Prostate gland (tissue), 2 donors: ENCODE results near the gene KSR2. TPM values are rescaled to one million over a fixed set of nuclear protein-coding genes. Genes with fewer than 3 reads are reported as not detected.

Experiments
- DNase-seq: peaks from one replicate; pipeline ENCODE4 v3.0.0-alpha.2; 2019; ENCODE audit warnings: low spot score
- H3K27ac ChIP-seq, 2 donors: fragments of 200-600 bp; sonication (generic); 2 replicates each; pipeline ENCODE4 v1.5.1; 2017 to 2019
- H3K27me3 ChIP-seq: fragments of 200-600 bp; sonication (generic); replicated peaks from 2 replicates; pipeline ENCODE4 v1.5.1; 2019; ENCODE audit not compliant: insufficient read depth
- H3K36me3 ChIP-seq, 2 donors: fragments of 200-600 bp; sonication (generic); 1 replicate in 1 of 2; 2 replicates in 1 of 2; pipeline versions ENCODE4 v1.5.1 to v1.8.1; 2017 to 2019
- H3K4me1 ChIP-seq: fragments of 200-600 bp; sonication (generic); replicated peaks from 2 replicates; pipeline ENCODE4 v1.5.1; 2019
- H3K4me3 ChIP-seq, 2 donors: fragments of 200-600 bp; sonication (generic); 2 replicates each; pipeline ENCODE4 v1.5.1; 2017 to 2019
- H3K9me3 ChIP-seq: fragments of 200-600 bp; sonication (generic); 2 replicates; pipeline ENCODE4 v1.5.1; 2017
- POLR2A ChIP-seq: fragments of 450-650 bp; IDR thresholded peaks from one replicate; pipeline ENCODE4 v1.6.1; 2016; ENCODE audit warnings: antibody characterized with exemption, mild to moderate bottlenecking
- POLR2AphosphoS5 ChIP-seq: sonication (generic); formaldehyde crosslinking; IDR thresholded peaks from one replicate; pipeline ENCODE4 v1.6.1; 2017; ENCODE audit warnings: antibody characterized with exemption
- WGBS: methylation state at CpG from one replicate; pipeline ENCODE4 v1.1.5; 2018; 5-methylcytosine and 5-hydroxymethylcytosine counted together
- intact Hi-C: fragments of 100-400 bp; cut with DNase I; formaldehyde crosslinking; loops from one replicate; pipeline ENCODE4 v1.14.2; 2022
- total RNA-seq, 2 donors: library from RNA; depleted of rRNA; stranded (reverse); fragments of >200 nt; gene quantifications; one replicate each; pipeline ENCODE4 v1.1.0, GENCODE V29; 2016
- TF ChIP-seq, protein P1 (sequence below), 4 experiments: fragments of 200-600 bp in 2 of 4; fragments of 450-650 bp in 2 of 4; sonication (generic) in 2 of 4; IDR thresholded peaks; 1 replicate in 3 of 4; 2 replicates in 1 of 4; pipeline ENCODE4 v1.5.1; 2016 to 2019; ENCODE audit warnings: antibody characterized with exemption in 4 of 4, mild to moderate bottlenecking in 2 of 4, moderate library complexity in 2 of 4

KSR2 gene
- total RNA-seq, 2 donors from 2014 or later, result 1.0 to 1.7 TPM

DNA sequence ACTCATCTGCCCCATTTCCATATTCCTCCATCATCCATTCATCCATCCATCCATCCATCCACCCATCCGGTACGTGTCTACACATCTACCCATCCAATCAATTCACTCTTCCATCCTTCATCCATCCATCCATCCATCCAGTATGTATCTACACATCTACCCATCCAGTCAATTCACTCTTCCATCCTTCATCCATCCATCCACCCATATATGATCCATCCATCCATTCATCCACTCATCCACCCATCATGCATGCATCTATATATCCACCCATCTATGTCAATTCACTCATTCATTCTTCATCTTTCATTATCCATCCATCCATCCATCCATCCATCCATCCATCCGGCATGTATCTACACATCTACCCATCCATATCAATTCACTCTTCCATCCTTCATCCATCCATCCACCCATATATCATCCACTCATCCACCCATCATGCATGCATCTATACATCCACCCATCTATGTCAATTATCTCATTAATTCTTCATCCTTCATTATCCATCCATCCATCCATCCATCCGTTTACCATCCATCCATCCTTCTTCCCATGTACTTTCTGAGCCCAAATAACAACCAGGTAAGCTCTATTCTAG is 498.8 kb downstream of the KSR2 start:
- DNase-seq, result no peak
- intact Hi-C loops, result no loop called here
- Histone ChIP-seq H3K27me3 (no peaks in the 10 kb centered on the region), H3K4me3 (no peak overlapping the region), H3K4me1 (no peaks in the 10 kb centered on the region), H3K36me3 (no peaks in the 10 kb centered on the region), H3K27ac (no peak overlapping the region), H3K9me3 (no peaks in the 10 kb centered on the region)
- 79% methylated on average over 4 of the region's 4 CpGs for WGBS
- TF ChIP-seq POLR2A, result no peak

DNA sequence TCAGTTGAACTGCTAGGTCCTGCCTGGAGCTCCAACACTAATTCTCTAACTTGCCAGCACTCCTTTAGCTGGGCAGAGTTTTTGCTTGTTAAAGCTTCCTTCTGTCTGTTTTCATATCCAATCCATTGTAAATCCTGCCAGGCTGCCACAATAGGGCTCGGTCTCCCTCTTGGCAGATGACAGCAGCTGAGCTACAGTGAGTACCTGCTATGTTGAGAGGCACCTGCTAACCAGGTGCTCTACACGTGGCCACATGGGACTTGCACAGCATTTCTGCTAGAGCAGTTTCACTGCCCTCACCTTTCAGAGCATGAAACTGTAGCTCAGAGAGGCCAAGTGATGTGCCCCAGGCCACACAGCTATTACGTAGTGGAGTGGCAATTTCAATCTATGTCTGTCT is 500.8 kb downstream of the KSR2 start:
- TF ChIP-seq POLR2A (no peak), POLR2AphosphoS5 (no peak)
- TF ChIP-seq, protein P1, sequence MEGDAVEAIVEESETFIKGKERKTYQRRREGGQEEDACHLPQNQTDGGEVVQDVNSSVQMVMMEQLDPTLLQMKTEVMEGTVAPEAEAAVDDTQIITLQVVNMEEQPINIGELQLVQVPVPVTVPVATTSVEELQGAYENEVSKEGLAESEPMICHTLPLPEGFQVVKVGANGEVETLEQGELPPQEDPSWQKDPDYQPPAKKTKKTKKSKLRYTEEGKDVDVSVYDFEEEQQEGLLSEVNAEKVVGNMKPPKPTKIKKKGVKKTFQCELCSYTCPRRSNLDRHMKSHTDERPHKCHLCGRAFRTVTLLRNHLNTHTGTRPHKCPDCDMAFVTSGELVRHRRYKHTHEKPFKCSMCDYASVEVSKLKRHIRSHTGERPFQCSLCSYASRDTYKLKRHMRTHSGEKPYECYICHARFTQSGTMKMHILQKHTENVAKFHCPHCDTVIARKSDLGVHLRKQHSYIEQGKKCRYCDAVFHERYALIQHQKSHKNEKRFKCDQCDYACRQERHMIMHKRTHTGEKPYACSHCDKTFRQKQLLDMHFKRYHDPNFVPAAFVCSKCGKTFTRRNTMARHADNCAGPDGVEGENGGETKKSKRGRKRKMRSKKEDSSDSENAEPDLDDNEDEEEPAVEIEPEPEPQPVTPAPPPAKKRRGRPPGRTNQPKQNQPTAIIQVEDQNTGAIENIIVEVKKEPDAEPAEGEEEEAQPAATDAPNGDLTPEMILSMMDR (IDR thresholded peaks at IDR 0.05), result no peak
- no peaks in the 10 kb centered on the region for H3K4me1 ChIP-seq
- H3K27ac ChIP-seq, result no peak overlapping the region
- no peak for DNase-seq
- intact Hi-C loops, result no loop called here
- no peaks in the 10 kb centered on the region for H3K9me3 ChIP-seq
- no peaks in the 10 kb centered on the region for H3K27me3 ChIP-seq
- no peaks in the 10 kb centered on the region for H3K36me3 ChIP-seq
- WGBS, result 61% methylated on average over 3 of the region's 3 CpGs
- no peak overlapping the region for H3K4me3 ChIP-seq

DNA sequence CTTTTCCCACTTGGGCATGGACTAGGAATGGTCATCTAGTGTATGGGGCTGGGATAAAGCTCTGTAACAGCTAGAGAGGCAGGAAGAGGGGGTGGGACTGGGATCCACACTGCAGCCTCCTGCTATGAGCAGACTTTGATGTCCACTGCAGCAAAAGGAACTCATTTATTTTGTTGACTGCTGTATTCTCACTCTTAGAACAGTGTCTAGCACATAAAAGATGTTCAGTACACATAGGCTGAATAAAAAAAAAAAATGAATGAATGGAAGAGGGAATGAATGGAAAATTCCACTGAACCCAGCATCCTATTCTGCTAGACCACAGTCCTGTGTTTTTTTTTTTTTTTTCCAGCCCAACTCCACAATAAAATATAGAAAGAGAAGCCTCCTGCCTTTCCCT is 501.2 kb downstream of the KSR2 start:
- Histone ChIP-seq H3K4me1 (no peaks in the 10 kb centered on the region), H3K36me3 (no peaks in the 10 kb centered on the region), H3K4me3 (no peak overlapping the region), H3K27ac (no peak overlapping the region), H3K9me3 (no peaks in the 10 kb centered on the region), H3K27me3 (no peaks in the 10 kb centered on the region)
- DNase-seq, result no peak
- TF ChIP-seq, protein P1 (IDR thresholded peaks at IDR 0.05), result no peak
- TF ChIP-seq POLR2A, result no peak
- no peak for TF ChIP-seq POLR2AphosphoS5
- intact Hi-C loops, result no loop called here

DNA sequence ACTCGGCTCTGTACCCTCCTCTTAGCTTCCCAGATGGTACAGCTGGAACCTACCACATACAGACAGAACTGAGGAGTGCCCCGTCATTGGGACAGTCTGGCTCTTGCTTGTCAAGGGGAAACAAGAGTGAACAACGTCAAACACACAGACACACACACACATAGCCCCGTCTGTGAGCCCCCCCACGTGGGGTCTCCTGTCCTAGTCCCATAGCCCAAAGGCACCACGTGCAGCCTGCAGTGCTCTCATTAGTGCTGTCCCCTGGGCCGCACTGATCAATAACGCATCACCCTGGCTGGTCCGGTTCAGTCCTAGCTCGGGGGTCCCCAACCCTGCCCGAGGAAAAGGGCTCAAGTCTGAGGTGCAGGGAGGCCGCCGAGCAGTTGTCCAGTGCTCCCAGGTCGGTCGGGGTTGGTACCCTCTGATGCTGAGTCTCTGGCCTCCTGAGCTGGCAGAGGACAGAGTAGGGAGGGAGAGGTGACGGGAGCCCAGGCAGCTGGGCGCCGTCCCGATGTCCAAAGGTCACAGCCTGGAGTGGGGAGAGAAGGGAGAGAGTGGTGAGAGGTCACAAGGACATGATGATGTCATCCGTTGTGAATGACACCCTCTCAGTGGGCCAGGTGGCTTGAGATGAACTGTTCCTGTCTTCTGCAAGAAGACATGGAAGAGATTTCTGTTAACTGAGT is 502.0 kb downstream of the KSR2 start:
- no peak overlapping the region for H3K4me3 ChIP-seq
- TF ChIP-seq POLR2AphosphoS5 (no peak), POLR2A (no peak)
- TF ChIP-seq, protein P1 (IDR thresholded peaks at IDR 0.05), result no peak
- WGBS, result 88% methylated on average over 20 of the region's 20 CpGs
- intact Hi-C loops, result no loop called here
- H3K4me1 ChIP-seq, result no peaks in the 10 kb centered on the region
- no peaks in the 10 kb centered on the region for H3K9me3 ChIP-seq
- H3K27ac ChIP-seq, result no peak overlapping the region
- DNase-seq, result no peak
- no peaks in the 10 kb centered on the region for H3K36me3 ChIP-seq
- H3K27me3 ChIP-seq, result no peaks in the 10 kb centered on the region

DNA sequence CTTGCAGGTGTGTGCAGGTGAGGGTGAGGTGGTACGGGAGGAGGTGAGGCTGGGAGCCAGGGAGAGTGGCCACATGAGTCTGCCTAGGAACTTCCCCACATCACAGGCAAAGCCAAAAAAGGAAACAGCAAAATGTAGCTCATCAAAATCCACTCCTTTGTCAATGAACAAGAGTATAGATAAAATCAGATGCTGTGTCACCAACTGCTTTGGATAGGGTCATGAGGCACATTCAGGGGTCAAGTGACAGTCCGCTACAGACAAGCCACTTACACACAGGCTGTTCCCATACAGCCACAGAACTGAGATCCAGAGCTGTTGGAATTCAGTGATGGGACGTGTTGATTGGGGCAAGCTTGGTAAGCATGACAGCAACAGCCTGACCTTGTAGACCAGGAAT is 507.1 kb downstream of the KSR2 start:
- H3K36me3 ChIP-seq, result no peaks in the 10 kb centered on the region
- intact Hi-C loops, result no loop called here
- TF ChIP-seq POLR2AphosphoS5, result no peak
- TF ChIP-seq, protein P1 (IDR thresholded peaks at IDR 0.05), result no peak
- TF ChIP-seq POLR2A, result no peak
- 91% methylated on average over 3 of the region's 3 CpGs for WGBS
- H3K4me3 ChIP-seq, result no peak overlapping the region
- no peaks in the 10 kb centered on the region for H3K9me3 ChIP-seq
- no peak for DNase-seq
- no peaks in the 10 kb centered on the region for H3K4me1 ChIP-seq
- no peak overlapping the region for H3K27ac ChIP-seq
- H3K27me3 ChIP-seq, result no peaks in the 10 kb centered on the region
